Activated T-helper 1 cell treated with anti-CD3 and anti-CD28 coated beads, Interleukin-2, amount 50 U/mL, for 16 hours (primary cell): ENCODE data around the gene MOBP.
"Not testable (repeated sequence)": the region's sequence is repeated elsewhere in the genome, so short reads cannot be mapped to it uniquely, and the experiment has no call there.

Source experiments
- DNase-seq, 2 donors: peaks; one replicate each; pipeline ENCODE4 v3.0.0-alpha.2; 2020; ENCODE audit warnings: low read depth in 1 of 2, low spot score in 1 of 2

MOBP gene

GRCh38 chr3:39467394-39468107 lies at the start of gene MOBP:
Gene MOBP, plus strand, starts transcription at chr3:39467680. Its CDS starts 34,390 bp downstream, at chr3:39502070.
- DNase-seq = no peak

GRCh38 chr3:39418556-39419225 lies 48.8 kb upstream of the MOBP start:
- not testable (repeated sequence) for DNase-seq

- DNase-seq = no peak
These were observed 47.7 kb upstream of the MOBP start for GRCh38 chr3:39419742-39420315.

GRCh38 chr3:39420543-39420942 lies 46.9 kb upstream of the MOBP start:
- DNase-seq = no peak

GRCh38 chr3:39423436-39423970 lies 44.0 kb upstream of the MOBP start:
- no peak for DNase-seq

GRCh38 chr3:39426312-39426711 lies 41.2 kb upstream of the MOBP start:
- no peak for DNase-seq

- no peak for DNase-seq
These were observed 40.0 kb upstream of the MOBP start for GRCh38 chr3:39427506-39427905.

GRCh38 chr3:39428745-39429201 lies 38.7 kb upstream of the MOBP start:
- no peak for DNase-seq

- no peak for DNase-seq
These were observed 38.0 kb upstream of the MOBP start for GRCh38 chr3:39429466-39429865.

- no peak for DNase-seq
These were observed 35.1 kb upstream of the MOBP start for GRCh38 chr3:39432342-39432741.

- no peak for DNase-seq
These were observed 33.8 kb upstream of the MOBP start for GRCh38 chr3:39433642-39434041.

- DNase-seq = no peak
These were observed 32.9 kb upstream of the MOBP start for GRCh38 chr3:39434574-39434973.

- no peak for DNase-seq
These were observed 32.3 kb upstream of the MOBP start for GRCh38 chr3:39435006-39435748.

- no peak for DNase-seq
These were observed 28.6 kb upstream of the MOBP start for GRCh38 chr3:39438880-39439279.

- no peak for DNase-seq
These were observed 27.2 kb upstream of the MOBP start for GRCh38 chr3:39440316-39440715.

GRCh38 chr3:39443530-39443929 lies 23.9 kb upstream of the MOBP start:
- no peak for DNase-seq

GRCh38 chr3:39445927-39446326 lies 21.6 kb upstream of the MOBP start:
- DNase-seq = no peak

- DNase-seq = no peak
These were observed 21.0 kb upstream of the MOBP start for GRCh38 chr3:39446444-39446843.

GRCh38 chr3:39447637-39448483 lies 19.6 kb upstream of the MOBP start:
- DNase-seq = peak; percentile 11 to 22

GRCh38 chr3:39448506-39449233 lies 18.8 kb upstream of the MOBP start:
- DNase-seq = no peak
